Neural progenitor cell (in vitro differentiated cells): ENCODE measurements around the gene SLC11A1.

Experiments
- EZH2 ChIP-seq: fragments of 200-600 bp; sonication (generic); IDR thresholded peaks from 2 replicates; pipeline ENCODE4 v1.6.1; 2017; ENCODE audit warnings: antibody characterized with exemption, mild to moderate bottlenecking, moderate library complexity
- EZH2phosphoT487 ChIP-seq: fragments of 200-600 bp; sonication (generic); IDR thresholded peaks from 2 replicates; pipeline ENCODE4 v1.6.1; 2017; ENCODE audit warnings: antibody characterized with exemption
- TF ChIP-seq, protein P1 (sequence below): fragments of 200-600 bp; sonication (generic); IDR thresholded peaks from 2 replicates; pipeline ENCODE4 v1.5.1; 2017; ENCODE audit warnings: antibody characterized with exemption, mild to moderate bottlenecking

DNA sequence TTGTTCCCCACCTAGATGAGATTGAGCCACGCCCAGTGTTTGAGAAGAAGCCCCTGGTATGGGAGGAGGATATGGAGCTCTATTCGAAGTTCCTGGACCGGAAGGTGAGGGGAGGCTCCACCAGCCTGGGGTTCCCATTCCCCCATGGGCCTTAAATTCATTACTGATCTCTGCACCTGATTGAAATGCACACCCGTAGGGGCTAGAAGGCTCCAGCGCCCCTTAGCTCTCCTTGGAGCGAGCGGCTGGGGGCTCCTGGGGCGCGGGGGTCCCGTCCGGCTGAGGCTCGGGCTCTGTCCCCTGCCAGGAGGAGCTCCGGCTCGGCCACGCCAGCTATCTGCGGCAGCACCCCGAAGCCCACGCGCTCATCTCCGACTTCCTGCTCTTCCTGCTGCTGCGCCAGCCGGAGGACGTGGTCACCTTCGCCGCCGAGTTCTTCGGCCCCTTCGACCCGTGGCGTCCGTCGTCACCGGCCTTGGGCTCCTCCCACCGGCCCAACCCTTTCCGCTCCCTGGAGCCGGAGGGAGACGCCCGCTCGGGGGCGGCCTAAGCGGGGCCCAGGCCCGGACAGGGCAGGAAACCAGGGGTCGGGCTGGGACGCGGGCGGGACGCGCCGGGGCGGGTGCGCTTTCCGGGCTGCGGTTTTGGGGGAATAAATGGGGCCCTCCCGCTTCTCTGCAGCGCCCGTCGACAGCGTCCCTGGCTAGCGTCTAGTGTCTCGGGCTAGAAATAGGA lies 14.5 kb upstream of the SLC11A1 start:
- peak; percentile 44 for TF ChIP-seq EZH2phosphoT487
- TF ChIP-seq, protein P1, sequence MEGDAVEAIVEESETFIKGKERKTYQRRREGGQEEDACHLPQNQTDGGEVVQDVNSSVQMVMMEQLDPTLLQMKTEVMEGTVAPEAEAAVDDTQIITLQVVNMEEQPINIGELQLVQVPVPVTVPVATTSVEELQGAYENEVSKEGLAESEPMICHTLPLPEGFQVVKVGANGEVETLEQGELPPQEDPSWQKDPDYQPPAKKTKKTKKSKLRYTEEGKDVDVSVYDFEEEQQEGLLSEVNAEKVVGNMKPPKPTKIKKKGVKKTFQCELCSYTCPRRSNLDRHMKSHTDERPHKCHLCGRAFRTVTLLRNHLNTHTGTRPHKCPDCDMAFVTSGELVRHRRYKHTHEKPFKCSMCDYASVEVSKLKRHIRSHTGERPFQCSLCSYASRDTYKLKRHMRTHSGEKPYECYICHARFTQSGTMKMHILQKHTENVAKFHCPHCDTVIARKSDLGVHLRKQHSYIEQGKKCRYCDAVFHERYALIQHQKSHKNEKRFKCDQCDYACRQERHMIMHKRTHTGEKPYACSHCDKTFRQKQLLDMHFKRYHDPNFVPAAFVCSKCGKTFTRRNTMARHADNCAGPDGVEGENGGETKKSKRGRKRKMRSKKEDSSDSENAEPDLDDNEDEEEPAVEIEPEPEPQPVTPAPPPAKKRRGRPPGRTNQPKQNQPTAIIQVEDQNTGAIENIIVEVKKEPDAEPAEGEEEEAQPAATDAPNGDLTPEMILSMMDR: no peak
- TF ChIP-seq EZH2: no peak
